ENCODE data around the gene P3H1.
A peak's percentile ranks its signal among the peaks of the same experiment; 100 is the strongest.

Gene P3H1

DNA sequence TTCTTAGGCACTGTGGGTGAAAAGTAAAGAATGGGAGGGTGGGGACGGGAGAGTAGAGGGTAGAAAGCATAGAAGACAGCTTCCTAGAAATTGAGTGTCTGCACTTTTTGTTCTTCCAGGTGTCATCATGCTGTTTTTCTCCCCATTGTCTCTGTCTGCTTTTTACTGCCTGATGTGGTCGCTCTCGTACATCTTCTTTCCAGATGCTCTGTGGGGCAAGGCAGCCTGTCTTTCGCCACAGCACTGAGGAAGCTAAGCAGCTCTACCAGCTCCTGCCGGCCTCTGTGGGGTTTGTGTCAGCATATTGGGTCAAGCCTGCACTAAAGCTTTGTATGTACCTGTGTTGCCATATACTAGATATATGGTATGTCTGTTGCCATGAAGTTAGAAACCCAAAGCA, 31.2 kb upstream of the P3H1 start:
- TF ChIP-seq CTCF (IDR thresholded peaks at IDR 0.05; ENCODE audit: low read length, missing control alignments) = no peak
- H3K4me3 ChIP-seq (replicated peaks; ENCODE audit: low read depth, low read length) = no peak overlapping the region
- DNase-seq (ENCODE audit: low read depth) = no peak

- TF ChIP-seq CTCF (IDR thresholded peaks at IDR 0.05; ENCODE audit: low read length, missing control alignments) = no peak
- no peak for DNase-seq (ENCODE audit: low read depth)
- H3K4me3 ChIP-seq (replicated peaks; ENCODE audit: low read depth, low read length) = no peak overlapping the region
These were observed 30.6 kb upstream of the P3H1 start for GRCh38 chr1:42797414-42797813.

DNA sequence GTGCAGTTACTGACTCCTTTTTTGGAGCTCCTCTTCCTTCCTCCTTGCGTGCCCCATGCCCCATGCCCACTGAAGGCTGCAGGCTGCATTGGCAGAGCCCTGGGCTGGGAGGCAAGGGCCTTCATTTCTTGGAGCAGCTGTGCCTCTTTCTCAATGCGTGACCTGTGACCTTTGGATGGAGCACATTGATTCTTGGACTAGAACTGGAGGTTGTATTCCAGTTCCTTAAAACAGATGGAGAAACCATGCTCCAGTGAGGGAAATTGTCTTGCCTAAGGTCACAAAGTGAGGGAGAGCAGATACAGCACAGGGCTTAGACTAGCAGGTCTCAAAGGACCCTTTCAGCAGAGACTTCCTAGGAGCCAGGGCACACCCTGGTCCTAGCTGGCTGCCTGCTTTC, 27.0 kb upstream of the P3H1 start:
- H3K4me3 ChIP-seq (replicated peaks; ENCODE audit: low read depth, low read length) = no peak overlapping the region
- no peak for TF ChIP-seq CTCF (IDR thresholded peaks at IDR 0.05; ENCODE audit: low read length, missing control alignments)
- peak; percentile 4 for DNase-seq (ENCODE audit: low read depth)

DNA sequence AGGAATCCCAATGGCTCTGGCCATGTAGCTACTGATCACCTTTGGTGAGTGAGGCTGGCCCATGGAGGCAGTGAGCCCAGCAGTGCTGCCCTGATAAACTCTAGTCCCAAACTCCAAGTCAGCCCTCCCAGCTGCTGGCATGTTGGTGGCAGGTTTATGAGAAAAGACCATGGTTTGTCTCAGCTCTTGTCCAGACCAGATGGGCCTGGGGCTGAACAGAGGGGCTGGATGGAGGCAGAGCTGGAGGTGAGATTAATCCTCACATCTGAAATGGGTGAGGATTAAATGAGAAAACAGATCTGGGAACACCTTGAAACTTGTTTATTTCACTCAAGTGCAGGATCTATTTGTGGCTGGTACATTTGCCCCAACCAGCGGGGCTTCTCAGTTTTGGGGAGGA, 21.2 kb upstream of the P3H1 start:
- no peak for TF ChIP-seq CTCF (IDR thresholded peaks at IDR 0.05; ENCODE audit: low read length, missing control alignments)
- no peak for DNase-seq (ENCODE audit: low read depth)
- H3K4me3 ChIP-seq (replicated peaks; ENCODE audit: low read depth, low read length) = no peak overlapping the region

GRCh38 chr1:42786097-42786496, 19.3 kb upstream of the P3H1 start:
- TF ChIP-seq CTCF (IDR thresholded peaks at IDR 0.05; ENCODE audit: low read length, missing control alignments) = no peak
- DNase-seq (ENCODE audit: low read depth) = no peak
- no peak overlapping the region for H3K4me3 ChIP-seq (replicated peaks; ENCODE audit: low read depth, low read length)

- TF ChIP-seq CTCF (IDR thresholded peaks at IDR 0.05; ENCODE audit: low read length, missing control alignments) = no peak
- peak within 1 kb of the TSS; percentile 48 for H3K4me3 ChIP-seq (replicated peaks; ENCODE audit: low read depth, low read length)
- DNase-seq (ENCODE audit: low read depth) = no peak
These were observed 18.3 kb upstream of the P3H1 start, which contains the start of gene TMEM269 for GRCh38 chr1:42784946-42785693. TMEM269 (plus strand) TSS chr1:42784991; CDS start chr1:42789894, 4,903 bp downstream.

DNA sequence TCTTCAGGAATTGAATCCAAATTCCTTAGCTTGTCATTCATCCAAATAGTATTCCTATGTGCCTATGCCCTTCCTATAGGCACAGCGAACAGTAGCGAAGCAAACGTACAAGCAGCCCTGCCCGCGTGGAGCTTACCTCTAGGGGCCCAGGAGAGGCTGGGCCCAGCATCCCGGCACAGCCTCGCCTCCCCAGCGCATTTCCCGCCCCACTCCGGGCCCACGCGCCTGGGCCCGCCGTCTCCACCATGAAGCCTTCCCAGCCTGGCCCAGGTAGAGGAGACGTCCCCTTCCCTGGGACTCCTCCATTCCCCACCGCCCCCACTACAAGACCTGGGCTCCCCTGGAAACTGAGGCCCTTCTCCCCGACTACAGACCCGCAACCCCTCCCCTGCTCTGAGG, 17.7 kb upstream of the P3H1 start:
- H3K4me3 ChIP-seq (replicated peaks; ENCODE audit: low read depth, low read length) = no peak overlapping the region
- no peak for DNase-seq (ENCODE audit: low read depth)
- TF ChIP-seq CTCF (IDR thresholded peaks at IDR 0.05; ENCODE audit: low read length, missing control alignments) = no peak

Data from fibroblast of pulmonary artery (primary cell).